CD14-positive monocyte (primary cell): ENCODE measurements around the gene UVSSA. TPM values are rescaled to one million over a fixed set of nuclear protein-coding genes. Genes with fewer than 3 reads are reported as not detected.

ENCODE experiments used
- DNase-seq, 3 donors: peaks; one replicate each; pipeline ENCODE4 v3.0.0-alpha.2; 2011 to 2022
- H2AFZ ChIP-seq: 2 replicates; pipeline ENCODE4 v1.6.0; 2012; ENCODE audit warnings: mild to moderate bottlenecking, low read depth, low read length, inconsistent platforms; ENCODE audit not compliant: insufficient read depth, poor library complexity, severe bottlenecking
- H3K27ac ChIP-seq, 2 donors: 1 replicate in 1 of 2; 2 replicates in 1 of 2; pipeline ENCODE4 v1.5.1; 2012 to 2013; ENCODE audit warnings: low read length in 2 of 2, control low read depth in 1 of 2, inconsistent platforms in 1 of 2, low read depth in 1 of 2, mild to moderate bottlenecking in 1 of 2
- H3K27me3 ChIP-seq, 2 donors: one replicate each; pipeline versions ENCODE4 v1.6.0 to v1.6.1; 2011 to 2013; ENCODE audit warnings: low read length in 2 of 2; ENCODE audit not compliant: control insufficient read depth in 2 of 2, insufficient read depth in 2 of 2
- H3K36me3 ChIP-seq, 2 donors: replicated peaks in 1 of 2; 1 replicate in 1 of 2; 2 replicates in 1 of 2; pipeline versions ENCODE4 v1.5.1 to v1.6.1; 2012 to 2013; ENCODE audit warnings: low read length in 2 of 2, control low read depth in 1 of 2, inconsistent platforms in 1 of 2, mild to moderate bottlenecking in 1 of 2; ENCODE audit not compliant: insufficient read depth in 2 of 2, control insufficient read depth in 1 of 2
- H3K4me1 ChIP-seq, 2 donors: 1 replicate in 1 of 2; 2 replicates in 1 of 2; pipeline versions ENCODE4 v1.5.1 to v1.6.1; 2012 to 2013; ENCODE audit warnings: low read length in 2 of 2, control low read depth in 1 of 2, inconsistent platforms in 1 of 2, mild to moderate bottlenecking in 1 of 2, moderate library complexity in 1 of 2; ENCODE audit not compliant: insufficient read depth in 2 of 2, control insufficient read depth in 1 of 2
- H3K4me2 ChIP-seq: replicated peaks from 2 replicates; pipeline ENCODE3; 2012; ENCODE audit warnings: low read length, moderate library complexity, mild to moderate bottlenecking; ENCODE audit not compliant: poor library complexity, severe bottlenecking; ENCODE audit errors: extremely low read depth
- H3K4me3 ChIP-seq, 3 experiments: fragments of 200-600 bp in 1 of 3; sonication (generic) in 1 of 3; replicated peaks in 1 of 3; 1 replicate in 2 of 3; 2 replicates in 1 of 3; pipeline ENCODE4 v1.5.1; 2011 to 2013; ENCODE audit warnings: low read length in 3 of 3, mild to moderate bottlenecking in 3 of 3, control low read depth in 2 of 3, low read depth in 2 of 3, inconsistent platforms in 1 of 3, moderate library complexity in 1 of 3
- H3K79me2 ChIP-seq: 2 replicates; pipeline ENCODE4 v1.6.0; 2012; ENCODE audit warnings: mild to moderate bottlenecking, control low read depth, inconsistent platforms, low read length, moderate library complexity; ENCODE audit not compliant: insufficient read depth
- H3K9ac ChIP-seq: 2 replicates; pipeline ENCODE4 v1.6.0; 2017; ENCODE audit warnings: low read length, mild to moderate bottlenecking; ENCODE audit not compliant: insufficient read depth, poor library complexity, severe bottlenecking
- H3K9me3 ChIP-seq, 2 donors: replicated peaks in 1 of 2; 1 replicate in 1 of 2; 2 replicates in 1 of 2; pipeline versions ENCODE4 v1.5.1 to v1.6.1; 2012 to 2013; ENCODE audit warnings: low read length in 2 of 2, control low read depth in 1 of 2; ENCODE audit not compliant: control insufficient read depth in 1 of 2, insufficient read depth in 1 of 2
- H4K20me1 ChIP-seq: 2 replicates; pipeline ENCODE4 v1.6.0; 2012; ENCODE audit warnings: mild to moderate bottlenecking, low read length, control low read depth, moderate library complexity; ENCODE audit not compliant: insufficient read depth
- H3K27ac Mint-ChIP-seq, 7 donors: one replicate each; pipeline ENCODE4 v1.8.0; 2020; ENCODE audit warnings: mild to moderate bottlenecking in 7 of 7, mixed read lengths in 7 of 7, moderate library complexity in 6 of 7, inconsistent platforms in 2 of 7
- H3K27me3 Mint-ChIP-seq, 3 donors: one replicate each; pipeline ENCODE4 v1.8.0; 2021 to 2022; ENCODE audit warnings: low read depth in 3 of 3, mild to moderate bottlenecking in 3 of 3, mixed read lengths in 3 of 3, moderate library complexity in 3 of 3, inconsistent platforms in 1 of 3
- H3K36me3 Mint-ChIP-seq, 2 donors: one replicate each; pipeline ENCODE4 v1.8.0; 2020; ENCODE audit warnings: mixed read lengths in 2 of 2, inconsistent platforms in 1 of 2, mild to moderate bottlenecking in 1 of 2
- H3K4me1 Mint-ChIP-seq: one replicate; pipeline ENCODE4 v1.8.0; 2020; ENCODE audit warnings: mild to moderate bottlenecking, mixed read lengths
- H3K4me3 Mint-ChIP-seq, 2 donors: one replicate each; pipeline ENCODE4 v1.8.0; 2020; ENCODE audit warnings: mild to moderate bottlenecking in 2 of 2, mixed read lengths in 2 of 2, moderate library complexity in 1 of 2
- H3K9me3 Mint-ChIP-seq, 7 donors: one replicate each; pipeline ENCODE4 v1.8.0; 2020 to 2022; ENCODE audit warnings: mixed read lengths in 7 of 7, mild to moderate bottlenecking in 6 of 7, moderate library complexity in 6 of 7, inconsistent platforms in 2 of 7
- CTCF ChIP-seq: fragments of 200-600 bp; IDR thresholded peaks from one replicate; pipeline ENCODE4 v1.8.0; 2022; ENCODE audit warnings: antibody characterized with exemption, mild to moderate bottlenecking
- WGBS: methylation state at CpG from one replicate; pipeline ENCODE4 v1.1.5; 2013; ENCODE audit warnings: missing lambda C conversion rate; ENCODE audit not compliant: insufficient coverage; 5-methylcytosine and 5-hydroxymethylcytosine counted together
- intact Hi-C, 2 donors: fragments of 100-400 bp; cut with micrococcal nuclease; formaldehyde crosslinking; loops; one replicate each; pipeline versions ENCODE4 v1.15.0 to v1.15.1; 2023
- polyA plus RNA-seq, 3 donors: library from polyadenylated mRNA; depleted of rRNA in 1 of 3; unstranded in 2 of 3; stranded (reverse) in 1 of 3; fragments of 300-500 nt in 2 of 3; fragments of >200 nt in 1 of 3; fragmentation: Illumina TruSeq in 2 of 3; gene quantifications; 1 replicate in 2 of 3; 2 replicates in 1 of 3; pipeline ENCODE4 v1.2.3, GENCODE V29; 2012 to 2021

UVSSA gene
- polyA plus RNA-seq, 3 donors = 2.6 to 54.0 (median 4.8) TPM

DNA sequence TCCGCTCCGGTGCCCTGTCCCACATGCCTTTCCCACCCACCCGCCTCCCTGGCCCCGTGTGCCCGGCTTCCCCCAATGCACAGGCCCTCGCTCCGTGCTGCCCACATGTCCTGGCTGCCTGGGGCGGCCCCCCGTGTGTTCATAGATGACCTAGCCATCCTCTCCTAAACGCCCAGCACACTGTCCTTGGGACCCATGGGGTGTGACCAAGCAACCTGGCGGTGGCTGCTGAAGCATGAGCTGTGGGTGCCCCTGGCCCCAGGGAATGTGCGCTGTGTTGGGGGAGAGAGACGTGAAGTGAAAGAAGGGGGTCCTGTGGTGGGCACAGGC, 29.0 kb upstream of the UVSSA start:
- peaks cover 71 to 76% of the 10 kb centered on the region in 2 donors for H3K36me3 Mint-ChIP-seq
- peaks cover 3% of the 10 kb centered on the region for H3K79me2 ChIP-seq

GRCh38 chr4:1318488-1319213, 28.4 kb upstream of the UVSSA start:
- intact Hi-C loops = no loop called here
- peaks cover 68% of the 10 kb centered on the region for H4K20me1 ChIP-seq

More for the DNA sequence above, 29.0 kb upstream of the UVSSA start:
- no peak overlapping the region for H3K27ac ChIP-seq
- no peak for DNase-seq
- H3K4me3 ChIP-seq = no peak overlapping the region
- no peaks in the 10 kb centered on the region for H3K4me1 ChIP-seq
- H3K36me3 ChIP-seq = peaks cover 56 to 79% of the 10 kb centered on the region in 2 donors
- 95% methylated on average over 9 of the region's 13 CpGs for WGBS
- Mint-ChIP-seq H3K9me3 (peaks cover 0 to 7% (median 0%) of the 10 kb centered on the region in 7 donors), H3K27me3 (no peaks in the 10 kb centered on the region), H3K27ac (peak overlapping the region in 3 of 7 donors; percentile 66 to 70 (median 67)), H3K4me3 (no peak overlapping the region), H3K4me1 (no peaks in the 10 kb centered on the region)
- no peak overlapping the region for H3K4me2 ChIP-seq
- H4K20me1 ChIP-seq = peaks cover 68% of the 10 kb centered on the region
- no peak overlapping the region for H3K9ac ChIP-seq
- H3K27me3 ChIP-seq = no peaks in the 10 kb centered on the region
- intact Hi-C loops = no loop called here
- no peak overlapping the region for H2AFZ ChIP-seq
- H3K9me3 ChIP-seq = no peaks in the 10 kb centered on the region
- no peak for TF ChIP-seq CTCF

More at GRCh38 chr4:1318488-1319213, 28.4 kb upstream of the UVSSA start:
- WGBS = 92% methylated on average over 16 of the region's 18 CpGs
- Histone ChIP-seq H3K79me2 (no peaks in the 10 kb centered on the region), H3K36me3 (peaks cover 57 to 79% of the 10 kb centered on the region in 2 donors), H3K4me3 (no peak overlapping the region), H3K4me1 (no peaks in the 10 kb centered on the region), H3K9me3 (no peaks in the 10 kb centered on the region), H3K4me2 (no peak overlapping the region), H3K27me3 (no peaks in the 10 kb centered on the region), H2AFZ (no peak overlapping the region), H3K27ac (no peak overlapping the region), H3K9ac (no peak overlapping the region)
- Mint-ChIP-seq H3K36me3 (peaks cover 65 to 70% of the 10 kb centered on the region in 2 donors), H3K27ac (peak overlapping the region in 5 of 7 donors; percentile 62 to 70 (median 67)), H3K27me3 (no peaks in the 10 kb centered on the region), H3K9me3 (peaks cover 0 to 7% (median 0%) of the 10 kb centered on the region in 7 donors), H3K4me3 (no peak overlapping the region), H3K4me1 (no peaks in the 10 kb centered on the region)
- no peak for DNase-seq
- TF ChIP-seq CTCF = peak; percentile 40
